ENCODE measurements around the gene C16orf92.

C16orf92 gene

GRCh38 chr16:30063278-30063892 lies 40.4 kb downstream of the C16orf92 start:
- no peak for DNase-seq

- DNase-seq: peak; percentile 65
These were observed 41.1 kb downstream of the C16orf92 start for GRCh38 chr16:30063893-30064728.

DNA sequence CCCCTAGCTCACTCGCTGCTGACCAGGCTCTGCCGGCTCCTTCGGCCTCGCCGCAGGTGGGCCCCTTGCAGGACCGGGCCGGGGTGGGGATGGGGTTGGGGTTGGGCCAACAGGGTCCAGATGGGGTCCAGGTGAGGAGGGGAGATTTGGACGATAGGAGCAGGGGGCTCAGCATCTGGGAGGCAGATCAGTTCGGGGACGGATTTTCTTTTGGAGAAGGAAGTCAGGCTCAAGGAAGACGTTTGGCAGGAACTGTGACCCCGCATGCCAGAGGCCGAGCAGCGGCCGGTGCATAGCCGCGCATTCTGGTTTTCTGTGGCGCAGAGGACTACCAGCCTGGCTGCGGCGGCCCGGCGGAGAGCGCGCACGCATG lies 41.7 kb downstream of the C16orf92 start:
- no peak for DNase-seq

GRCh38 chr16:30065102-30065942 lies 42.3 kb downstream of the C16orf92 start, which contains the start of gene ALDOA:
TSS of gene ALDOA (plus strand) at chr16:30065760. CDS start at chr16:30066898, 1,138 bp downstream.
- peak; percentile 95 for DNase-seq

DNA sequence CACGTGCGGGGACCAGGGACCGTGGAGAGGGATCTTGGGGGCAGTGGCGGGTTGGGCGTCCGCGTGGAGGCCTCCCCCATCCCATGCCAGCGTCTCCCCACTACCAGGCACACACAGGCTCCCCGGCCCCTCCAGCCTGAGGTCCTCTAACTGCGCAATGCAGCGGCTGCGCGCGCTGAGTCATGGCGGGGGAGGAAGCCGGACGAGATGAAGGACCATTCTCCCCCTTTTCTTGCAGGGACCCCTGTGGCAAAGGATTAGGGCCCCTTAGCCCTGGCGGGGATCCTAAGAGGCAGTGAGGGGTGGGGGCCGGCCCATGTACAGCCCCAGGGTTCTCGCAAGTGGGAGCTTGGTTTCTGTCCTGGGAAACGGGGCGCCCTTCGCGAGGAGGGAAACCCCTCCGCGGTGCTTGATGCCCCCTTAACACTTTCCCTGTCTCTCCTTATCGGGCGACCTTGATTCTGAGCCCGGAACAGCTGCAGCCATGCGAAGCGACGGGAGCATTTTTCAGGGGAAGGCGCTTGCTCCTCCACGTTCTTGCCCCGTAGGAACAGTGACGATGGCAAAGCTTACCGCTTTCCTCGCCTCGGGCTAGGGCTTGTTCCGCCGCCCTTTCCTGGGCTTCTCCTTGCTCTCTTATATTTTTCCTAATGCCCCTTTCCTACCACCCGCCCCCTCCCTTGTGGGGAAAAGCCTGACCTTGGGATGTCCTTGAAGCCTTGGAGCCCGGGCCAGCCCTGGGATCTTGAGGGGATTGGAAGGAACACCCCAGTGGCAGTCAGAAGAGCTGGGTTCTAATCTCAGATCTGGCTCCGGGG lies 43.2 kb downstream of the C16orf92 start:
- DNase-seq: peak; percentile 30

GRCh38 chr16:30066761-30067583 lies 44.0 kb downstream of the C16orf92 start:
- no peak for DNase-seq

DNA sequence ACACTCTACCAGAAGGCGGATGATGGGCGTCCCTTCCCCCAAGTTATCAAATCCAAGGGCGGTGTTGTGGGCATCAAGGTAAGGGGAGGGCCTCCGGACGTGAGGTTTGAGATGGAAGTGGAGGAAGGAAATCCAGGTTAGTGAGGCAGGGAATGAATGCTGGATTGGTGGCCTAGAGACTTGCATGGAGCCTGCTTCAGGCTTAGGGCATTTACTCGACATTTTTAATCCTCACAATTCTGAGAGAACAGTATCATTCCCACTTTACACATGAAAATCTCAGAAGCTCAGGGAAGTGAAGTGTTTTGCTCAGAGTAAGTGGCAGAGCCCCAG lies 44.6 kb downstream of the C16orf92 start:
- no peak for DNase-seq

DNA sequence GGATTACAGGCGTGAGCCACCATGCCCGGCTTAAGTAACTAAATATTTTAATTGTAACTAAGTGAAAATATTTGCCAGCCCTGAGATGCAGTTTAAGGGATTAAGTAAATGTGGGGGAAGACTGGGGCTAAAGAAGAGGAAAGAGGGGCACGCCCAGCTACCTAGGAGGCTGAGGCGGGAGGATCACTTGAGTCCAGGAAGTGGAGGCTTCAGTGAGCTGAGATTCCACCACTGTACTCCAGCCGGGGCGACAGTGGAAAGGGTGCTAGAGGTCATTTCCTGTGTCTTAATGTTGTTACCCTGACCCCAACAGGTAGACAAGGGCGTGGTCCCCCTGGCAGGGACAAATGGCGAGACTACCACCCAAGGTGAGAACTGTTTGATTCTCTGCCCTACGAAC lies 45.3 kb downstream of the C16orf92 start:
- no peak for DNase-seq

GRCh38 chr16:30068750-30069610 lies 46.0 kb downstream of the C16orf92 start:
- DNase-seq: peak; percentile 50

DNA sequence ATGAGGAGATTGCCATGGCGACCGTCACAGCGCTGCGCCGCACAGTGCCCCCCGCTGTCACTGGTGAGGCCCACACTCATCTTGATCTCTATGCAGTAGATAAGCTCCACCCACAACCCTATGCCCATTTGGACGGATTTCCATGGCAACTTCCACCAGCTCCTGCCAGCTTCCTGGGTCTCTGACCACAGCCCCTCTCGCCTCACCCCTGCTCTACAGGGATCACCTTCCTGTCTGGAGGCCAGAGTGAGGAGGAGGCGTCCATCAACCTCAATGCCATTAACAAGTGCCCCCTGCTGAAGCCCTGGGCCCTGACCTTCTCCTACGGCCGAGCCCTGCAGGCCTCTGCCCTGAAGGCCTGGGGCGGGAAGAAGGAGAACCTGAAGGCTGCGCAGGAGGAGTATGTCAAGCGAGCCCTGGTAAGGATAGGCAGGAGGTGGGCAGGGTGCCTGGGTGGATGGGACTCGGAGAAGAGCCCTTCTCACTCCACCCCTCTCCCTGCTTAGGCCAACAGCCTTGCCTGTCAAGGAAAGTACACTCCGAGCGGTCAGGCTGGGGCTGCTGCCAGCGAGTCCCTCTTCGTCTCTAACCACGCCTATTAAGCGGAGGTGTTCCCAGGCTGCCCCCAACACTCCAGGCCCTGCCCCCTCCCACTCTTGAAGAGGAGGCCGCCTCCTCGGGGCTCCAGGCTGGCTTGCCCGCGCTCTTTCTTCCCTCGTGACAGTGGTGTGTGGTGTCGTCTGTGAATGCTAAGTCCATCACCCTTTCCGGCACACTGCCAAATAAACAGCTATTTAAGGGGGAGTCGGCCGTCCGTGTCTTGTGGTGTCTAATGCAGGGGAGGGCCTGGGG lies 46.8 kb downstream of the C16orf92 start:
- no peak for DNase-seq

DNA sequence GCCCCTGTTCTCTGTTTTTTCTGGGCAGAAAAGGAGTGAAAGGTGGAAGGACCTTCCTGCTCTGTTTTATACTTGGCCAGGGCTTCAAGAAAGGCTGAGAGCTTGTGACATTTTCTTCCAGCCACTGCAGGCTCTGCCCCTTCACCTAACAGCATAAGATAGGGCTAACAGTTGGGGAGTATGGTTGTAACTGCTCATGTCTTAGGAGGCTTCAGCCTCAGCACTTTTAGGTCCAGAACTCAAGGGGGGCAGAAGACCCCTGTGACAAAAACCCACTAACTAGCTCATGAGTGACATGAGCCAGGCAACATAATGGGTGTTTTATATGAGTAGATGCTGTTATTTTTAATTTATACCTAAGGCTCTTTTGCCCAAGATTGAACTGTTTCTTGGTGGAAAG lies 47.5 kb downstream of the C16orf92 start:
- DNase-seq: no peak

Data from activated gamma-delta T cell treated with Interleukin-2 at 50 U/mL for 16 hours (primary cell).